Skin epidermis (tissue), 12 donors: ENCODE data around the gene FCAR.
"Not testable (repeated sequence)": the region's sequence is repeated elsewhere in the genome, so short reads cannot be mapped to it uniquely, and the experiment has no call there.

Source experiments
- H3K27ac ChIP-seq, 21 experiments: fragments of 200-600 bp; sonication (generic) in 11 of 21; one replicate each; pipeline ENCODE4 v1.5.0; 2020; ENCODE audit warnings: mild to moderate bottlenecking in 3 of 21, inconsistent platforms in 2 of 21, moderate library complexity in 2 of 21
- H3K4me3 ChIP-seq, 7 experiments: fragments of 200-600 bp; sonication (generic) in 2 of 7; one replicate each; pipeline ENCODE4 v1.5.0; 2020; ENCODE audit warnings: inconsistent platforms in 2 of 7, mild to moderate bottlenecking in 2 of 7, moderate library complexity in 1 of 7

The FCAR gene

DNA sequence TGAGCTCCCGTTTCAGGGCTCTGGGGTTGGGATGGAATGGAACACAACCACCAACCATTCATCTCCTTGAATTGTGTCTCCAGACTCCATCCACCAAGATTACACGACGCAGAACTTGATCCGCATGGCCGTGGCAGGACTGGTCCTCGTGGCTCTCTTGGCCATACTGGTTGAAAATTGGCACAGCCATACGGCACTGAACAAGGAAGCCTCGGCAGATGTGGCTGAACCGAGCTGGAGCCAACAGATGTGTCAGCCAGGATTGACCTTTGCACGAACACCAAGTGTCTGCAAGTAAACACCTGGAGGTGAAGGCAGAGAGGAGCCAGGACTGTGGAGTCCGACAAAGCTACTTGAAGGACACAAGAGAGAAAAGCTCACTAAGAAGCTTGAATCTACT is 15.5 kb downstream of the FCAR start:
- Histone ChIP-seq H3K4me3 (no peak overlapping the region), H3K27ac (no peak overlapping the region)

DNA sequence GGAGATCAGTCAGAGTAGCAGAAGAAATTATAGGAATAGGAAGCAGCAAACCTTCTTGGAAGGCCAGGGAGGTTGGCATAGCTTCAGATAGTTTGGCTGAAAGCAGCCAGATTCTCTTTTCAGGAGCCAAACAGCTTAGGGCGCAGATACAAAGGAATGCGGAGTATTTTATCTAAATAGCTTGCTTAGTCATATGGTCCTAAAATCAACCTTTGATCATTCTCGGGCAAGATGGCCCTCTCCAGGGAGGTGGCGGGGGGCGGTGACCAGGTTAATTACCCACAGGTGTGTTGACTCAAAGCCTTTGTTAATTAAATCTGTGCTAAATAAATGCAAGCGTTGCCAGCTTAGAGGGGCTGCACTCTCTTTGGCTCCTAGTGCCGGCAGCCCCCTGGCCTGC is 19.4 kb downstream of the FCAR start:
- no peak overlapping the region for H3K27ac ChIP-seq
- H3K4me3 ChIP-seq, result no peak overlapping the region

GRCh38 chr19:54894106-54894505 is 20.1 kb downstream of the FCAR start:
- not testable (repeated sequence) for H3K4me3 ChIP-seq, H3K27ac ChIP-seq

- Histone ChIP-seq H3K4me3 (no peak overlapping the region), H3K27ac (no peak overlapping the region)
These were observed 22.0 kb downstream of the FCAR start for GRCh38 chr19:54896036-54896435.

DNA sequence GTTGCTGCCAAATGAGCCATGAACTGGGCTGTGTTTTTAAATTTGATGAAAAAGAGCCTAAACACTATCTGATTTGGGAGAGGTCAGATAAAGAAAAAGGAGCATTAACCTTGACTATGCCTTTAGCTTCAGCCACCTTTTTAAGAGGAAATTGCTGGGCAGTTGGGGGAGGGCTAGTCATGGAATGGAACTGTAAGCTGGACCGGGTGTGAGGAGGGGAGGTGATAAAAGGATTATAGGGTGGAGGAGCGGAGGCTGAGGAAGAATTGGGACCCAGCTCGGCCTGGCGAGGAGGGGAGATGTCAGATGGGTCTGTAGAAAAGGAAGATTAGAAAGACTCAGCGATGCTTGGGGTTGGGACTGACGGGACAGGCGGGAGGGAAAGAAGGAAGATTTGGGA is 24.6 kb downstream of the FCAR start:
- not testable (repeated sequence) for H3K27ac ChIP-seq

GRCh38 chr19:54899646-54900045 is 25.6 kb downstream of the FCAR start:
- not testable (repeated sequence) for H3K4me3 ChIP-seq, H3K27ac ChIP-seq

More for the DNA sequence above, 24.6 kb downstream of the FCAR start:
- not testable (repeated sequence) for H3K4me3 ChIP-seq

DNA sequence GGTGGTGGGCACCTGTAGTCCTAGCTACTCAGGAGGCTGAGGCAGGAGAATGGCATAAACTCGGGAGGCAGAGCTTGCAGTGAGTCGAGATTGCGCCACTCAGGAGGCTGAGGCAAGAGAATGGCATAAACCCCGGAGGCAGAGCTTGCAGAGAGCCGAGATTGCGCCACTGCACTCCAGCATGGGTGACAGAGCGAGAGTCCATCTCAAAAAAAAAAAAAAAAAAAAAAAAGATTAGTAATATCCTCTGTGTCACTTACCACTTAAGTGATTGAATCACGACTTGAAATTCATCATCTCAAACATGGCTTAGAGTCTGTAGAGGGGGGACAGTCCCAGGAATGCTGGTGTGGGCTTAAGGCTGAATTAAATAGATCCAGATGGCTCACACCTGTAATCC is 27.1 kb downstream of the FCAR start:
- H3K27ac ChIP-seq, result not testable (repeated sequence)

GRCh38 chr19:54902061-54902460 is 28.0 kb downstream of the FCAR start:
- Histone ChIP-seq H3K27ac (no peak overlapping the region), H3K4me3 (no peak overlapping the region)

More for the DNA sequence above, 27.1 kb downstream of the FCAR start:
- not testable (repeated sequence) for H3K4me3 ChIP-seq

- no peak overlapping the region for H3K27ac ChIP-seq
- no peak overlapping the region for H3K4me3 ChIP-seq
These were observed 29.3 kb downstream of the FCAR start for GRCh38 chr19:54903303-54903702.

GRCh38 chr19:54904261-54904660 is 30.2 kb downstream of the FCAR start:
- H3K27ac ChIP-seq, H3K4me3 ChIP-seq: not testable (repeated sequence)

- Histone ChIP-seq H3K27ac (no peak overlapping the region), H3K4me3 (no peak overlapping the region)
These were observed 31.4 kb downstream of the FCAR start for GRCh38 chr19:54905421-54905802.

GRCh38 chr19:54905803-54906511 is 31.9 kb downstream of the FCAR start, which contains the start of gene NCR1:
Gene NCR1 (plus strand): TSS chr19:54906148. CDS start chr19:54906188, 40 bp downstream.
- Histone ChIP-seq H3K27ac (peak within 1 kb of the TSS in 1 of 21 experiments; percentile 46), H3K4me3 (peak within 1 kb of the TSS in 1 of 7 experiments; percentile 2)

DNA sequence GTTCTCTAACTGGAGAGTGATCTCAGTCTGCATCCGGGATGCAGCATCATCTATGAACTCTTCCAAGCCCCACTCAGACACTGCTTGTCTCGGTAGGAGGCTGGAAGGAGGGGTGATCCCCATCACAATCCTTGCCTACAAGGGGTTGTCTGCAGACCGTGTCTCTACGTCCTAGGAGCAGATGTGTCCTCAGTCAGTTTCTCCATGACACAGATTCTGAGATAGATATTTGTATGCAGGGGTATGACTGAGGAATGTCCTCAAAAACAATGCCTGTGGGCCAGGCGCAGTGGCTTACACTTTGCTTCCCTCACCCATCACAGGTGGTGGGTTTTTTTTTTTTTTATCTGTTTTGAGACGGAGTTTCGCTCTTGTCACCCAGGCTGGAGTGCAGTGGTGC is 32.8 kb downstream of the FCAR start:
- H3K4me3 ChIP-seq, result no peak overlapping the region
- H3K27ac ChIP-seq, result no peak overlapping the region

DNA sequence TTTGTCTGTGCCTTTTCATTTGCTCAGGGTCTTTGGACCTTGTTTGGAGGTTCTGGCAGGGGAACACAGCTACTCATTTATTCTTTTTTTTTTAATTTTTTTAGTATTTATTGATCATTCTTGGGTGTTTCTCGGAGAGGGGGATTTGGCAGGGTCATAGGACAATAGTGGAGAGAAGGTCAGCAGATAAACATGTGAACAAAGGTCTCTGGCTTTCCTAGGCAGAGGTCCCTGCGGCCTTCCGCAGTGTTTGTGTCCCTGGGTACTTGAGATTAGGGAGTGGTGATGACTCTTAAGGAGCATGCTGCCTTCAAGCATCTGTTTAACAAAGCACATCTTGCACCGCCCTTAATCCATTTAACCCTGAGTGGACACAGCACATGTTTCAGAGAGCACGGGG is 33.9 kb downstream of the FCAR start:
- not testable (repeated sequence) for H3K27ac ChIP-seq, H3K4me3 ChIP-seq

- no peak overlapping the region for H3K4me3 ChIP-seq
- no peak overlapping the region for H3K27ac ChIP-seq
These were observed 42.8 kb downstream of the FCAR start for GRCh38 chr19:54916822-54917221.

GRCh38 chr19:54918499-54918898 is 44.5 kb downstream of the FCAR start:
- Histone ChIP-seq H3K4me3 (no peak overlapping the region), H3K27ac (no peak overlapping the region)

GRCh38 chr19:54919646-54920563 is 45.9 kb downstream of the FCAR start:
- H3K27ac ChIP-seq, H3K4me3 ChIP-seq: not testable (repeated sequence)

DNA sequence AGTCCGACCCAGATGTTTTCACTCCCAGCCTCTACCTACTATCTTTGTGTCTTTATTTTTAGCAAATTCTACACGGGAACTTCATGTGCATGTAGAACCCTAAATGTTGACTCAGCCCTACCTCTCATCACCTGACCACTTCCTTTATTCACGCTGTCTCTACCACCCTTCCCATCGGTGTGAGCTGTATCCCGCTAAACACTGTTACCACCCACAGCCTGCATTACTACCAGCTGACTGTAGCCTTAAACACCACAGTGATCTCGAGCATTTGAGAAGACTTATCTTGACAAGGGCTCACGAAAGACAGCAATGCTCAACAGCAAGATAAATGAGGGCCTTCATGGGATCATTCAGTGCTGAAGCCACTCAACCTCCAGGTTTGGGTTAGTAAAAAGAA is 47.0 kb downstream of the FCAR start:
- H3K27ac ChIP-seq, result no peak overlapping the region

DNA sequence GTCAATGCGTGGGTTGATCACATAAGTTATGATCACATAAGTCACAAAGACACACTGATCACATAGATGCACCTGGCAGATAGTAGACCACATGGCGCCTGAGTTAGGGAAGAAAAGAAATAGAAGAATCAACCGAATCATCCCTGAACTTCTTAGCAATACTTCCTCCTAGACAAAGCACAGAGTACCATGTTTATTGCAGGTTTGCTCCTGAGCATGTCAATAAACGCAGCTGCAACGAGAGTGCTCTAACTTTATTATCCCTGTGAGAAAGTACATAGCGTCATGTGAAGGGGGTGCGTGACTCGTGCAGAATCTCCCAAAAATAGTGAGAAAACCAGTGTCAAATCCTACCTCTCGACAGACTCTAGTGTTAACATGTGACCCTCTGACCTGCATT is 49.2 kb downstream of the FCAR start:
- Histone ChIP-seq H3K27ac (no peak overlapping the region), H3K4me3 (no peak overlapping the region)

More for the DNA sequence above, 47.0 kb downstream of the FCAR start:
- H3K4me3 ChIP-seq, result no peak overlapping the region

- Histone ChIP-seq H3K27ac (no peak overlapping the region), H3K4me3 (no peak overlapping the region)
These were observed 54.3 kb downstream of the FCAR start for GRCh38 chr19:54928299-54928698.

DNA sequence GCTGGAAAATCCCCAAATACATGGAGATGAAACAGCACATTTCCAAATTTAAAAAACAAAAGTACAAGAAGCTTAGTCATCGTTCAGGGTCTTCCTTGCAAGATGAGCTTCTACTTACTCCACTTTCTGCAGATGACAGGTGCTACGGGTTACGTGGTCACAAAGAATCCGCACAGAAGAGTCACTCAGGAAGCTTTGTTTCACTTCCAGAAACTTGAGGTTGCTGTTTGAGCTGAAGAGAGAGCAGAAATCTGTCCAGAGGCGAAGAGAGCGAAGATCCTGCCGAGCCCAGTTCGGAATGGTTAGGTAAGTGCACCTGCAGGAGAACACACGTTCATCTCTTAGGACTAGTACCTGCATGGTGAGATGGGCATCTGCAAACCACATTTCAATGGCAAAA is 63.9 kb downstream of the FCAR start:
- H3K4me3 ChIP-seq, result no peak overlapping the region
- H3K27ac ChIP-seq, result no peak overlapping the region
